ENCODE data around the gene ARL6IP6. TPM values are rescaled to one million over a fixed set of nuclear protein-coding genes. Genes with fewer than 3 reads are reported as not detected.
"Not testable (repeated sequence)": the region's sequence is repeated elsewhere in the genome, so short reads cannot be mapped to it uniquely, and the experiment has no call there.

The ARL6IP6 gene
- total RNA-seq, 2 experiments from 2014 or later = 45.5 to 50.7 TPM

- ATAC-seq; CTCF ChIA-PET; H3K27ac Mint-ChIP-seq; H3K9me3 Mint-ChIP-seq (ENCODE audit: low read depth); H3K4me3 Mint-ChIP-seq; H3K4me1 Mint-ChIP-seq; DNase-seq; H3K27me3 Mint-ChIP-seq: not testable (repeated sequence)
- peaks cover 36% of the 10 kb centered on the region for H3K36me3 Mint-ChIP-seq
These were observed 19.1 kb downstream of the ARL6IP6 start for GRCh38 chr2:152737509-152737908.

- no peak for DNase-seq
- Mint-ChIP-seq H3K4me3 (no peak overlapping the region), H3K9me3 (ENCODE audit: low read depth) (no peaks in the 10 kb centered on the region), H3K27ac (no peak overlapping the region), H3K27me3 (no peaks in the 10 kb centered on the region), H3K36me3 (peaks cover 37% of the 10 kb centered on the region), H3K4me1 (peaks cover 2% of the 10 kb centered on the region)
- no peak for ATAC-seq
- CTCF ChIA-PET = interaction anchor here (1.0 kb wide), 1 partner anchor 9 kb away, joined by 3 read pairs; no protein-coding TSS in a partner anchor
These were observed 20.0 kb downstream of the ARL6IP6 start for GRCh38 chr2:152738438-152738837.

GRCh38 chr2:152739705-152740104 lies 21.3 kb downstream of the ARL6IP6 start:
- ATAC-seq, H3K4me1 Mint-ChIP-seq: not testable (repeated sequence)
- CTCF ChIA-PET = interaction anchor here (1.1 kb wide), 1 partner anchor 13 kb away, joined by 3 read pairs; no protein-coding TSS in a partner anchor

GRCh38 chr2:152740743-152741328 lies 22.4 kb downstream of the ARL6IP6 start:
- Mint-ChIP-seq H3K27me3 (no peaks in the 10 kb centered on the region), H3K9me3 (ENCODE audit: low read depth) (no peaks in the 10 kb centered on the region), H3K36me3 (peaks cover 36% of the 10 kb centered on the region), H3K4me1 (no peaks in the 10 kb centered on the region), H3K4me3 (no peak overlapping the region), H3K27ac (no peak overlapping the region)
- ATAC-seq (peak; percentile 76), DNase-seq (no peak)
- CTCF ChIA-PET = interaction anchor here (1.0 to 1.1 kb wide), 3 partner anchors 14 to 565 kb away, joined by 3 to 6 read pairs (median 4); partner anchors contain the start of gene STAM2

More at GRCh38 chr2:152739705-152740104, 21.3 kb downstream of the ARL6IP6 start:
- H3K4me3 Mint-ChIP-seq; DNase-seq; H3K27ac Mint-ChIP-seq; H3K9me3 Mint-ChIP-seq (ENCODE audit: low read depth); H3K27me3 Mint-ChIP-seq: not testable (repeated sequence)
- H3K36me3 Mint-ChIP-seq = peaks cover 36% of the 10 kb centered on the region

GRCh38 chr2:152743002-152743401 lies 24.6 kb downstream of the ARL6IP6 start:
- Mint-ChIP-seq H3K4me3 (no peak overlapping the region), H3K36me3 (peaks cover 28% of the 10 kb centered on the region), H3K9me3 (ENCODE audit: low read depth) (no peaks in the 10 kb centered on the region), H3K27ac (no peak overlapping the region), H3K27me3 (no peaks in the 10 kb centered on the region), H3K4me1 (no peaks in the 10 kb centered on the region)
- DNase-seq (no peak), ATAC-seq (no peak)
- CTCF ChIA-PET = interaction anchor here (0.7 to 2.7 kb wide), 8 partner anchors 8 to 107 kb away, joined by 3 to 11 read pairs (median 4); partner anchors contain the start of gene PRPF40A

- peaks cover 28% of the 10 kb centered on the region for H3K36me3 Mint-ChIP-seq
- H3K27ac Mint-ChIP-seq; ATAC-seq; H3K27me3 Mint-ChIP-seq; CTCF ChIA-PET; H3K9me3 Mint-ChIP-seq (ENCODE audit: low read depth); DNase-seq; H3K4me3 Mint-ChIP-seq; H3K4me1 Mint-ChIP-seq: not testable (repeated sequence)
These were observed 29.3 kb downstream of the ARL6IP6 start for GRCh38 chr2:152747751-152748150.

- no peak overlapping the region for H3K4me3 Mint-ChIP-seq
- H3K27ac Mint-ChIP-seq = no peak overlapping the region
- peaks cover 43% of the 10 kb centered on the region for H3K36me3 Mint-ChIP-seq
- H3K9me3 Mint-ChIP-seq (ENCODE audit: low read depth) = no peaks in the 10 kb centered on the region
- no peaks in the 10 kb centered on the region for H3K27me3 Mint-ChIP-seq
- DNase-seq = no peak
- no peak for ATAC-seq
- H3K4me1 Mint-ChIP-seq = no peaks in the 10 kb centered on the region
- CTCF ChIA-PET = no interaction called here
These were observed 36.6 kb downstream of the ARL6IP6 start for GRCh38 chr2:152755029-152755428.

- ATAC-seq (no peak), DNase-seq (no peak)
- CTCF ChIA-PET = no interaction called here
- Mint-ChIP-seq H3K36me3 (peaks cover 44% of the 10 kb centered on the region), H3K9me3 (ENCODE audit: low read depth) (no peaks in the 10 kb centered on the region), H3K27me3 (no peaks in the 10 kb centered on the region), H3K4me3 (no peak overlapping the region), H3K27ac (no peak overlapping the region), H3K4me1 (no peaks in the 10 kb centered on the region)
These were observed 41.1 kb downstream of the ARL6IP6 start for GRCh38 chr2:152759290-152760072.

- Mint-ChIP-seq H3K27me3 (no peaks in the 10 kb centered on the region), H3K4me1 (no peaks in the 10 kb centered on the region), H3K36me3 (peaks cover 37% of the 10 kb centered on the region), H3K27ac (no peak overlapping the region), H3K4me3 (no peak overlapping the region), H3K9me3 (ENCODE audit: low read depth) (no peaks in the 10 kb centered on the region)
- no peak for ATAC-seq
- no peak for DNase-seq
- CTCF ChIA-PET = no interaction called here
These were observed 42.8 kb downstream of the ARL6IP6 start for GRCh38 chr2:152761214-152761613.

- Mint-ChIP-seq H3K27me3 (no peaks in the 10 kb centered on the region), H3K36me3 (peaks cover 30% of the 10 kb centered on the region), H3K27ac (no peak overlapping the region), H3K9me3 (ENCODE audit: low read depth) (no peaks in the 10 kb centered on the region), H3K4me3 (no peak overlapping the region), H3K4me1 (no peaks in the 10 kb centered on the region)
- no peak for ATAC-seq
- no peak for DNase-seq
- CTCF ChIA-PET = no interaction called here
These were observed 43.8 kb downstream of the ARL6IP6 start for GRCh38 chr2:152762202-152762601.

GRCh38 chr2:152763208-152763607 lies 44.8 kb downstream of the ARL6IP6 start:
- not testable (repeated sequence) for H3K4me1 Mint-ChIP-seq

GRCh38 chr2:152763651-152764050 lies 45.2 kb downstream of the ARL6IP6 start:
- Mint-ChIP-seq H3K36me3 (peaks cover 30% of the 10 kb centered on the region), H3K27ac (no peak overlapping the region), H3K27me3 (no peaks in the 10 kb centered on the region), H3K4me1 (no peaks in the 10 kb centered on the region), H3K4me3 (no peak overlapping the region), H3K9me3 (ENCODE audit: low read depth) (peaks cover 2% of the 10 kb centered on the region)
- ATAC-seq (no peak), DNase-seq (no peak)
- CTCF ChIA-PET = no interaction called here

More at GRCh38 chr2:152763208-152763607, 44.8 kb downstream of the ARL6IP6 start:
- H3K9me3 Mint-ChIP-seq (ENCODE audit: low read depth); ATAC-seq; CTCF ChIA-PET; H3K27ac Mint-ChIP-seq; H3K4me3 Mint-ChIP-seq; DNase-seq; H3K27me3 Mint-ChIP-seq: not testable (repeated sequence)
- H3K36me3 Mint-ChIP-seq = peaks cover 30% of the 10 kb centered on the region

GRCh38 chr2:152766928-152767327 lies 48.5 kb downstream of the ARL6IP6 start:
- H3K4me1 Mint-ChIP-seq = no peaks in the 10 kb centered on the region
- CTCF ChIA-PET = no interaction called here
- DNase-seq (no peak), ATAC-seq (no peak)
- no peak overlapping the region for H3K4me3 Mint-ChIP-seq
- no peak overlapping the region for H3K27ac Mint-ChIP-seq
- peaks cover 17% of the 10 kb centered on the region for H3K36me3 Mint-ChIP-seq
- no peaks in the 10 kb centered on the region for H3K27me3 Mint-ChIP-seq
- peaks cover 2% of the 10 kb centered on the region for H3K9me3 Mint-ChIP-seq (ENCODE audit: low read depth)

GRCh38 chr2:152781175-152781574 lies 62.8 kb downstream of the ARL6IP6 start:
- H3K4me3 Mint-ChIP-seq = no peak overlapping the region
- peaks cover 15% of the 10 kb centered on the region for H3K27me3 Mint-ChIP-seq
- CTCF ChIA-PET = no interaction called here
- H3K36me3 Mint-ChIP-seq = no peaks in the 10 kb centered on the region
- H3K9me3 Mint-ChIP-seq (ENCODE audit: low read depth) = no peaks in the 10 kb centered on the region
- no peak overlapping the region for H3K27ac Mint-ChIP-seq
- no peak for DNase-seq
- no peak for ATAC-seq
- no peaks in the 10 kb centered on the region for H3K4me1 Mint-ChIP-seq

Data from activated CD8-positive, alpha-beta memory T cell treated with anti-CD3 and anti-CD28 coated beads, Interleukin-2, amount 10 ng/mL, durations not matched to agents 7 days and 5 days (primary cell).